Smooth muscle cell of the coronary artery (primary cell): ENCODE measurements around the gene RAP2A. TPM values are rescaled to one million over a fixed set of nuclear protein-coding genes. Genes with fewer than 3 reads are reported as not detected.

Experiments
- total RNA-seq: library from RNA; depleted of rRNA; stranded (reverse); fragments of >200 nt; gene quantifications from 2 replicates; pipeline ENCODE4 v1.2.3, GENCODE V29; 2014; ENCODE audit warnings: low replicate concordance

RAP2A gene
- 31.8 and 88.6 TPM in 2 replicates for total RNA-seq

GRCh38 chr13:97433727-97434396, at the start of gene RAP2A:
TSS of gene RAP2A (plus strand) at chr13:97434169. CDS start at chr13:97434471, 302 bp downstream.

Other genes with a start within 250 kb of the RAP2A start
- gene MBNL2, start 211.8 kb upstream of the RAP2A start, total RNA-seq, result 28.2 and 43.6 TPM in 2 replicates